ENCODE measurements around the gene PRIMA1. TPM values are rescaled to one million over a fixed set of nuclear protein-coding genes. Genes with fewer than 3 reads are reported as not detected.

Gene PRIMA1
- total RNA-seq, 1 experiment from 2014 or later = 4.9 TPM

- TF ChIP-seq TEAD4 (CRISPR knock-in tag; IDR thresholded peaks at IDR 0.05) = no peak
- TF ChIP-seq ZNF671 (CRISPR knock-in tag; IDR thresholded peaks at IDR 0.05) = no peak
- no peak for TF ChIP-seq ELF4 (CRISPR knock-in tag; IDR thresholded peaks at IDR 0.05; ENCODE audit: low read depth)
- no peak for TF ChIP-seq FOXP1 (CRISPR knock-in tag; IDR thresholded peaks at IDR 0.05; ENCODE audit: borderline replicate concordance)
- TF ChIP-seq ZNF512 (CRISPR knock-in tag; IDR thresholded peaks at IDR 0.05; ENCODE audit: borderline replicate concordance) = no peak
- no peak for TF ChIP-seq IRF1 (CRISPR knock-in tag; IDR thresholded peaks at IDR 0.05)
- no peak for TF ChIP-seq ZBTB43 (CRISPR knock-in tag; IDR thresholded peaks at IDR 0.05)
- no peak for TF ChIP-seq ZNF532 (CRISPR knock-in tag; IDR thresholded peaks at IDR 0.05; ENCODE audit: borderline replicate concordance)
- TF ChIP-seq ATF6 (CRISPR knock-in tag; IDR thresholded peaks at IDR 0.05) = no peak
Measured at GRCh38 chr14:93821051-93821450, 32.8 kb upstream of the PRIMA1 start (continued).

- Mint-ChIP-seq H3K27ac (no peak overlapping the region), H3K27me3 (ENCODE audit: low read depth) (peaks cover 1% of the 10 kb centered on the region), H3K4me1 (no peaks in the 10 kb centered on the region), H3K4me3 (no peak overlapping the region), H3K9me3 (peaks cover 21% of the 10 kb centered on the region), H3K36me3 (peaks cover 12% of the 10 kb centered on the region)
- CTCF ChIA-PET = interaction anchor here (0.9 kb wide), 1 partner anchor 84 kb away, joined by 5 read pairs; no protein-coding TSS in a partner anchor
- POLR2A ChIA-PET = no interaction called here
- no peak for DNase-seq (ENCODE audit: low spot score)
- no peak for ATAC-seq
- no peak for TF ChIP-seq CBFB (CRISPR knock-in tag; IDR thresholded peaks at IDR 0.05; ENCODE audit: low read depth)
- no peak for TF ChIP-seq CTCF (IDR thresholded peaks at IDR 0.05)
- no peak for TF ChIP-seq ZNF671 (CRISPR knock-in tag; IDR thresholded peaks at IDR 0.05)
- TF ChIP-seq ZNF281 (CRISPR knock-in tag; IDR thresholded peaks at IDR 0.05) = no peak
- no peak for TF ChIP-seq ZNF416 (CRISPR knock-in tag; IDR thresholded peaks at IDR 0.05)
- TF ChIP-seq ARID4B (CRISPR knock-in tag; IDR thresholded peaks at IDR 0.05; ENCODE audit: borderline replicate concordance) = no peak
- TF ChIP-seq NFYB (CRISPR knock-in tag; conservative IDR thresholded peaks at IDR 0.05; ENCODE audit: low read depth) = no peak
- TF ChIP-seq SMAD4 (CRISPR knock-in tag; IDR thresholded peaks at IDR 0.05) = no peak
- TF ChIP-seq TEAD4 (CRISPR knock-in tag; IDR thresholded peaks at IDR 0.05) = no peak
- TF ChIP-seq ESRRA (CRISPR knock-in tag; IDR thresholded peaks at IDR 0.05; ENCODE audit: borderline replicate concordance) = no peak
Measured at GRCh38 chr14:93818857-93819256, 30.6 kb upstream of the PRIMA1 start.
